Panc1 (cell line): ENCODE data around the gene MYRIP. TPM values are rescaled to one million over a fixed set of nuclear protein-coding genes. Genes with fewer than 3 reads are reported as not detected.
"Not testable (repeated sequence)": the region's sequence is repeated elsewhere in the genome, so short reads cannot be mapped to it uniquely, and the experiment has no call there.

Experiments
- ATAC-seq: fragments of 200-7000 bp; cut with Tn5 transposase; 2 replicates; pipeline ENCODE4 v1.9.1; 2020; ENCODE audit warnings: mild to moderate bottlenecking, moderate library complexity
- BruUV-seq: library from RNA; stranded (reverse); fragments of 400-500 nt; replicated peaks from 2 replicates; lab custom pipeline; 2021; lab: Mats Ljungman, UMichigan
- CTCF ChIA-PET: fragments of 300-600 bp; sonication (Branson Sonifier 250); formaldehyde crosslinking; loops from one replicate; lab custom pipeline; 2022; ENCODE audit warnings: antibody characterized with exemption; lab: Charles Lee
- POLR2A ChIA-PET: fragments of 300-600 bp; sonication (Branson Sonifier 250); formaldehyde crosslinking; loops from one replicate; lab custom pipeline; 2022; ENCODE audit warnings: antibody characterized with exemption; lab: Charles Lee
- DNase-seq: peaks from one replicate; pipeline ENCODE4 v3.0.0-alpha.2; 2010; ENCODE audit warnings: low read depth, low spot score
- H3K27ac ChIP-seq: 2 replicates; pipeline ENCODE4 v1.5.1; 2011; ENCODE audit warnings: mild to moderate bottlenecking, low read length, inconsistent platforms
- H3K27me3 ChIP-seq: fragments of 200-500 bp; sonication (Bioruptor generic); 2 replicates; pipeline ENCODE4 v1.6.0; 2014; ENCODE audit warnings: low read length, inconsistent platforms; ENCODE audit not compliant: control insufficient read depth, insufficient read depth
- H3K36me3 ChIP-seq: fragments of 200-500 bp; sonication (Bioruptor generic); 2 replicates; pipeline ENCODE4 v1.5.1; 2014; ENCODE audit warnings: inconsistent platforms, mild to moderate bottlenecking, low read length, moderate library complexity; ENCODE audit not compliant: control insufficient read depth, insufficient read depth
- H3K4me1 ChIP-seq: 2 replicates; pipeline ENCODE4 v1.5.1; 2011; ENCODE audit warnings: inconsistent platforms, mild to moderate bottlenecking, low read length, moderate library complexity; ENCODE audit not compliant: control insufficient read depth, insufficient read depth
- H3K4me3 ChIP-seq, 2 experiments: 2 replicates each; pipeline ENCODE4 v1.5.1; 2011 to 2012; ENCODE audit warnings: low read depth in 2 of 2, low read length in 2 of 2, mild to moderate bottlenecking in 2 of 2, inconsistent platforms in 1 of 2, moderate library complexity in 1 of 2
- H3K9me3 ChIP-seq: fragments of 200-500 bp; sonication (Bioruptor generic); 2 replicates; pipeline ENCODE4 v1.5.1; 2014; ENCODE audit warnings: low read depth, mild to moderate bottlenecking, inconsistent platforms, low read length, moderate library complexity; ENCODE audit not compliant: control insufficient read depth, insufficient read depth
- POLR2AphosphoS5 ChIP-seq: IDR thresholded peaks from 2 replicates; pipeline ENCODE4 v1.6.1; 2012; ENCODE audit warnings: mild to moderate bottlenecking, low read depth, low read length, moderate library complexity
- SIN3A ChIP-seq: IDR thresholded peaks from 2 replicates; pipeline ENCODE4 v1.6.1; 2012; ENCODE audit warnings: low read depth, mild to moderate bottlenecking, low read length, moderate library complexity, borderline replicate concordance; ENCODE audit not compliant: insufficient read depth
- TCF7L2 ChIP-seq: IDR thresholded peaks from 2 replicates; pipeline ENCODE4 v1.6.1; 2011; ENCODE audit warnings: mild to moderate bottlenecking, low read depth, low read length, inconsistent platforms
- in situ Hi-C: cut with HindIII; loops from 2 replicates; pipeline ENCODE4 v1.10.0; 2016; ENCODE audit warnings: low sequenced_read_pairs, low pct_unique_long_range_greater_than_20kb
- intact Hi-C: fragments of 100-400 bp; cut with micrococcal nuclease; formaldehyde crosslinking; loops from one replicate; pipeline ENCODE4 v1.10.0; 2022; ENCODE audit not compliant: unreplicated experiment
- total RNA-seq: library from RNA; stranded (reverse); gene quantifications from one replicate; pipeline ENCODE4 v1.2.1, GENCODE V29; 2021; ENCODE audit not compliant: unreplicated experiment
- TF ChIP-seq, protein P1 (sequence below), 2 experiments: IDR thresholded peaks; 2 replicates each; pipeline ENCODE4 v1.6.1; 2011 to 2012; ENCODE audit warnings: low read depth in 2 of 2, control low read depth in 1 of 2, low read length in 1 of 2, mild to moderate bottlenecking in 1 of 2, moderate library complexity in 1 of 2; ENCODE audit not compliant: insufficient read depth in 1 of 2
- TF ChIP-seq, protein P2 (sequence below): fragments of 450-650 bp; IDR thresholded peaks from 2 replicates; pipeline ENCODE4 v1.5.1; 2017; ENCODE audit warnings: mild to moderate bottlenecking

Gene MYRIP
- total RNA-seq, 1 experiment from 2014 or later, result 0.59 TPM

DNA sequence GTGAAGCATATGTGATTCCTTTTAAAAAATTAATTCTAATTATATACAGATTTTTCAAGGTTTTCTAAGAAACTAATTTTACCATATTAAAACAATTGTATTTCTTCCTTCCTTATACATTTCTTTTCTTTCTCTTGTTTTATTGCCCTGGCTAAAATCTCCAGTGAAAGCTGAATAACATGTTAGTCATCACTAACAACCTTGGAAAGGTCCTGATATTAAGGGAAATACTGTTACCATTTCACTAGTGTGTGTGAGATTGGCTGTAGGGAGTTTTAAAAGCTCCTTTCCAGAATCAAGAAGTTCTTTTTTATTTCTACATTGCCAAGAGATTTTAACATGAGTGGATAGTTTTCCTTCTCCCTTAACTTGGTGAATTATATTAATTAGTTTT is 270.4 kb downstream of the MYRIP start:
- Histone ChIP-seq H3K36me3 (no peaks in the 10 kb centered on the region), H3K9me3 (no peaks in the 10 kb centered on the region), H3K27me3 (no peaks in the 10 kb centered on the region), H3K4me3 (no peak overlapping the region), H3K27ac (no peak overlapping the region), H3K4me1 (no peaks in the 10 kb centered on the region)
- CTCF ChIA-PET, result no interaction called here
- DNase-seq, result no peak
- in situ Hi-C loops (no loop called here), intact Hi-C loops (no loop called here)
- no peak for TF ChIP-seq POLR2AphosphoS5
- TF ChIP-seq, protein P1, sequence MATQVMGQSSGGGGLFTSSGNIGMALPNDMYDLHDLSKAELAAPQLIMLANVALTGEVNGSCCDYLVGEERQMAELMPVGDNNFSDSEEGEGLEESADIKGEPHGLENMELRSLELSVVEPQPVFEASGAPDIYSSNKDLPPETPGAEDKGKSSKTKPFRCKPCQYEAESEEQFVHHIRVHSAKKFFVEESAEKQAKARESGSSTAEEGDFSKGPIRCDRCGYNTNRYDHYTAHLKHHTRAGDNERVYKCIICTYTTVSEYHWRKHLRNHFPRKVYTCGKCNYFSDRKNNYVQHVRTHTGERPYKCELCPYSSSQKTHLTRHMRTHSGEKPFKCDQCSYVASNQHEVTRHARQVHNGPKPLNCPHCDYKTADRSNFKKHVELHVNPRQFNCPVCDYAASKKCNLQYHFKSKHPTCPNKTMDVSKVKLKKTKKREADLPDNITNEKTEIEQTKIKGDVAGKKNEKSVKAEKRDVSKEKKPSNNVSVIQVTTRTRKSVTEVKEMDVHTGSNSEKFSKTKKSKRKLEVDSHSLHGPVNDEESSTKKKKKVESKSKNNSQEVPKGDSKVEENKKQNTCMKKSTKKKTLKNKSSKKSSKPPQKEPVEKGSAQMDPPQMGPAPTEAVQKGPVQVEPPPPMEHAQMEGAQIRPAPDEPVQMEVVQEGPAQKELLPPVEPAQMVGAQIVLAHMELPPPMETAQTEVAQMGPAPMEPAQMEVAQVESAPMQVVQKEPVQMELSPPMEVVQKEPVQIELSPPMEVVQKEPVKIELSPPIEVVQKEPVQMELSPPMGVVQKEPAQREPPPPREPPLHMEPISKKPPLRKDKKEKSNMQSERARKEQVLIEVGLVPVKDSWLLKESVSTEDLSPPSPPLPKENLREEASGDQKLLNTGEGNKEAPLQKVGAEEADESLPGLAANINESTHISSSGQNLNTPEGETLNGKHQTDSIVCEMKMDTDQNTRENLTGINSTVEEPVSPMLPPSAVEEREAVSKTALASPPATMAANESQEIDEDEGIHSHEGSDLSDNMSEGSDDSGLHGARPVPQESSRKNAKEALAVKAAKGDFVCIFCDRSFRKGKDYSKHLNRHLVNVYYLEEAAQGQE (IDR thresholded peaks at IDR 0.05; ENCODE audit: insufficient read depth in 1 of 2, low read depth in 2 of 2, low read length in 1 of 2), result no peak
- TF ChIP-seq, protein P2, sequence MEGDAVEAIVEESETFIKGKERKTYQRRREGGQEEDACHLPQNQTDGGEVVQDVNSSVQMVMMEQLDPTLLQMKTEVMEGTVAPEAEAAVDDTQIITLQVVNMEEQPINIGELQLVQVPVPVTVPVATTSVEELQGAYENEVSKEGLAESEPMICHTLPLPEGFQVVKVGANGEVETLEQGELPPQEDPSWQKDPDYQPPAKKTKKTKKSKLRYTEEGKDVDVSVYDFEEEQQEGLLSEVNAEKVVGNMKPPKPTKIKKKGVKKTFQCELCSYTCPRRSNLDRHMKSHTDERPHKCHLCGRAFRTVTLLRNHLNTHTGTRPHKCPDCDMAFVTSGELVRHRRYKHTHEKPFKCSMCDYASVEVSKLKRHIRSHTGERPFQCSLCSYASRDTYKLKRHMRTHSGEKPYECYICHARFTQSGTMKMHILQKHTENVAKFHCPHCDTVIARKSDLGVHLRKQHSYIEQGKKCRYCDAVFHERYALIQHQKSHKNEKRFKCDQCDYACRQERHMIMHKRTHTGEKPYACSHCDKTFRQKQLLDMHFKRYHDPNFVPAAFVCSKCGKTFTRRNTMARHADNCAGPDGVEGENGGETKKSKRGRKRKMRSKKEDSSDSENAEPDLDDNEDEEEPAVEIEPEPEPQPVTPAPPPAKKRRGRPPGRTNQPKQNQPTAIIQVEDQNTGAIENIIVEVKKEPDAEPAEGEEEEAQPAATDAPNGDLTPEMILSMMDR, result no peak
- TF ChIP-seq SIN3A, result no peak
- no peak for TF ChIP-seq TCF7L2
- BruUV-seq, result no TSS peak
- ATAC-seq, result no peak
- POLR2A ChIA-PET, result no interaction called here

DNA sequence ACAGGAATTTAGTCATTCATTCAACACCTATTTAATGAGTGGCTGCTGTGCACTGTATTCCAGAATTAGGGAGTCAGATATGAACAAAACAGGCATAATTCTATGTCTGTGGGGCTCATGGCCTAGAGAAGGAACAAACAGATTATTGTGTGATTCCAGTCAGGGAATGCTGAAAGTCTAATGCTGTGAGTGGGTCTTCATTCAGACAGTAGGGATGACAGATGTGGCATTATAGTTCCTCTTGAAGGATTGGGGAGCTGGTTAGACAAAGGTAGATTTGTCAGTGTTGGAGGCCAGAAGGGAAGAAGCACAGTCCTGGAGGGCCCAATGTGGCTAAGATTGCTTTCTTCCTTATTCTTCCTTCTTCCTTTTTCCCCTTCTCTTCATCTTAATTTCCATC is 273.7 kb downstream of the MYRIP start:
- ATAC-seq, result no peak
- DNase-seq, result no peak
- H3K4me1 ChIP-seq, result no peaks in the 10 kb centered on the region
- H3K36me3 ChIP-seq, result no peaks in the 10 kb centered on the region
- intact Hi-C loops, result no loop called here
- ChIA-PET POLR2A (no interaction called here), CTCF (no interaction called here)
- H3K27me3 ChIP-seq, result no peaks in the 10 kb centered on the region
- H3K4me3 ChIP-seq, result no peak overlapping the region
- TF ChIP-seq, protein P2, result no peak
- H3K27ac ChIP-seq, result no peak overlapping the region
- in situ Hi-C loops, result no loop called here
- no peaks in the 10 kb centered on the region for H3K9me3 ChIP-seq
- no TSS peak for BruUV-seq

DNA sequence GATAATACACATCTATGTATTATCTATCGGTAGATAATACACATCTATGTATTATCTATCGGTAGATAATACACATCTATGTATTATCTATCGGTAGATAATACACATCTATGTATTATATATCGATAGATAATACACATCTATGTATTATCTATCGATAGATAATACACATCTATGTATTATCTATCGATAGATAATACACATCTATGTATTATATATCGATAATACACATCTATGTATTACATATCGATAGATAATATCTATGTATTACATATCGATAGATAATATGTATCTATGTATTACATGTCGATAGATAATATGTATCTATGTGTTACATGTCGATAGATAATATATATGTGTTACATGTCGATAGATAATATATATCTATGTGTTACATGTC is 275.0 kb downstream of the MYRIP start:
- BruUV-seq, POLR2A ChIA-PET, H3K27me3 ChIP-seq, CTCF ChIA-PET, DNase-seq, ATAC-seq, H3K9me3 ChIP-seq, H3K4me1 ChIP-seq, H3K36me3 ChIP-seq, intact Hi-C loops, in situ Hi-C loops, H3K4me3 ChIP-seq, H3K27ac ChIP-seq: not testable (repeated sequence)
